CD4-positive, alpha-beta T cell (primary cell): ENCODE results near the gene PAFAH1B2. TPM values are rescaled to one million over a fixed set of nuclear protein-coding genes. Genes with fewer than 3 reads are reported as not detected.

Experiments
- ATAC-seq: fragments of 200-7000 bp; cut with Tn5 transposase; one replicate; pipeline ENCODE4 v1.10.0; 2022; ENCODE audit warnings: mild to moderate bottlenecking; ENCODE audit not compliant: poor library complexity
- CTCF ChIA-PET: fragments of 350-600 bp; sonication (Branson Sonifier 250); formaldehyde crosslinking; loops from one replicate; lab custom pipeline; 2021; ENCODE audit warnings: antibody characterized with exemption, inconsistent platforms; lab: Charles Lee
- POLR2A ChIA-PET: fragments of 350-600 bp; sonication (Branson Sonifier 250); formaldehyde crosslinking; loops from one replicate; lab custom pipeline; 2021; ENCODE audit warnings: antibody characterized with exemption, inconsistent platforms; lab: Charles Lee
- DNase-seq, 14 experiments: peaks; one replicate each; pipeline ENCODE4 v3.0.0-alpha.2; 2013 to 2020; ENCODE audit warnings: mixed read lengths in 2 of 14
- H3K27ac ChIP-seq, 2 donors: one replicate each; pipeline versions ENCODE4 v1.5.1 to v1.7.0; 2013; ENCODE audit warnings: low read length in 2 of 2, low read depth in 1 of 2, mild to moderate bottlenecking in 1 of 2
- H3K27me3 ChIP-seq, 2 experiments: 1 replicate in 1 of 2; 2 replicates in 1 of 2; pipeline versions ENCODE4 v1.6.1 to v1.7.0; 2013; ENCODE audit warnings: low read length in 2 of 2, control low read depth in 1 of 2, mild to moderate bottlenecking in 1 of 2, moderate library complexity in 1 of 2; ENCODE audit not compliant: insufficient read depth in 2 of 2, control insufficient read depth in 1 of 2
- H3K36me3 ChIP-seq: one replicate; pipeline ENCODE4 v1.6.1; 2013; ENCODE audit warnings: low read length, control low read depth; ENCODE audit not compliant: insufficient read depth
- H3K4me1 ChIP-seq: one replicate; pipeline ENCODE4 v1.6.1; 2013; ENCODE audit warnings: low read length, control low read depth; ENCODE audit not compliant: insufficient read depth
- H3K4me3 ChIP-seq: one replicate; pipeline ENCODE4 v1.5.1; 2013; ENCODE audit warnings: mild to moderate bottlenecking, low read length, moderate library complexity
- H3K9me3 ChIP-seq, 2 experiments: 1 replicate in 1 of 2; 2 replicates in 1 of 2; pipeline versions ENCODE4 v1.6.1 to v1.7.0; 2013; ENCODE audit warnings: low read length in 2 of 2, mild to moderate bottlenecking in 2 of 2, control low read depth in 1 of 2, moderate library complexity in 1 of 2; ENCODE audit not compliant: control insufficient read depth in 1 of 2, insufficient read depth in 1 of 2
- H3K27ac Mint-ChIP-seq: one replicate; pipeline ENCODE4 v1.8.0; 2020; ENCODE audit warnings: mixed read lengths
- H3K27me3 Mint-ChIP-seq: one replicate; pipeline ENCODE4 v1.8.0; 2021; ENCODE audit warnings: mixed read lengths
- H3K36me3 Mint-ChIP-seq: one replicate; pipeline ENCODE4 v1.8.0; 2021; ENCODE audit warnings: low read depth, mixed read lengths
- H3K4me1 Mint-ChIP-seq: one replicate; pipeline ENCODE4 v1.8.0; 2021; ENCODE audit warnings: low read depth, mixed read lengths
- H3K4me3 Mint-ChIP-seq: one replicate; pipeline ENCODE4 v1.8.0; 2020; ENCODE audit warnings: mild to moderate bottlenecking, mixed read lengths
- H3K9me3 Mint-ChIP-seq: one replicate; pipeline ENCODE4 v1.8.0; 2020; ENCODE audit warnings: mixed read lengths
- CTCF ChIP-seq: fragments of 200-600 bp; IDR thresholded peaks from one replicate; pipeline ENCODE4 v1.8.0; 2022; ENCODE audit warnings: antibody characterized with exemption, mild to moderate bottlenecking
- intact Hi-C, 2 experiments: fragments of 100-400 bp; cut with DNase I in 1 of 2; cut with micrococcal nuclease in 1 of 2; formaldehyde crosslinking; loops; one replicate each; pipeline versions ENCODE4 v1.15.1 to v1.9.0; 2023 to 2025; cut with DNase I, micrococcal nuclease
- total RNA-seq, 174 experiments: library from RNA in 2 of 174; stranded (reverse) in 2 of 174; gene quantifications; one replicate each; pipeline ENCODE4 v1.2.3 and lab custom pipeline; 2021 to 2026

Gene PAFAH1B2
- total RNA-seq, 2 experiments from 2014 or later, result 44.3 to 45.6 TPM

- no peak for TF ChIP-seq CTCF
- POLR2A ChIA-PET, result no interaction called here
- peak in 1 of 14 experiments; percentile 10 for DNase-seq
These were observed 42.9 kb downstream of the PAFAH1B2 start for GRCh38 chr11:117187007-117187406.

GRCh38 chr11:117187428-117187798, 43.3 kb downstream of the PAFAH1B2 start:
- intact Hi-C loops, result no loop called here
- H3K27ac ChIP-seq, result no peak overlapping the region
- H3K4me3 ChIP-seq, result no peak overlapping the region
- ChIA-PET CTCF (no interaction called here), POLR2A (no interaction called here)
- no peak overlapping the region for H3K27ac Mint-ChIP-seq
- H3K4me1 Mint-ChIP-seq, result no peaks in the 10 kb centered on the region
- H3K4me1 ChIP-seq, result peaks cover 2% of the 10 kb centered on the region
- no peak for ATAC-seq
- no peaks in the 10 kb centered on the region for H3K27me3 ChIP-seq
- peaks cover 44% of the 10 kb centered on the region for H3K36me3 ChIP-seq
- peaks cover 32% of the 10 kb centered on the region for H3K36me3 Mint-ChIP-seq
- no peaks in the 10 kb centered on the region for H3K27me3 Mint-ChIP-seq
- H3K9me3 Mint-ChIP-seq, result no peaks in the 10 kb centered on the region
- DNase-seq, result no peak
- no peak overlapping the region for H3K4me3 Mint-ChIP-seq
- TF ChIP-seq CTCF, result no peak
- H3K9me3 ChIP-seq, result no peaks in the 10 kb centered on the region

More at GRCh38 chr11:117187007-117187406, 42.9 kb downstream of the PAFAH1B2 start:
- Histone ChIP-seq H3K27ac (no peak overlapping the region), H3K4me1 (peaks cover 2% of the 10 kb centered on the region), H3K9me3 (no peaks in the 10 kb centered on the region), H3K4me3 (no peak overlapping the region), H3K36me3 (peaks cover 46% of the 10 kb centered on the region), H3K27me3 (no peaks in the 10 kb centered on the region)
- no peaks in the 10 kb centered on the region for H3K9me3 Mint-ChIP-seq
- no peaks in the 10 kb centered on the region for H3K27me3 Mint-ChIP-seq
- H3K36me3 Mint-ChIP-seq, result peaks cover 32% of the 10 kb centered on the region
- no peak overlapping the region for H3K4me3 Mint-ChIP-seq
- CTCF ChIA-PET, result no interaction called here
- H3K27ac Mint-ChIP-seq, result no peak overlapping the region
- H3K4me1 Mint-ChIP-seq, result no peaks in the 10 kb centered on the region
- no peak for ATAC-seq
- intact Hi-C loops, result no loop called here

GRCh38 chr11:117187799-117188481, 43.9 kb downstream of the PAFAH1B2 start:
- no peaks in the 10 kb centered on the region for H3K27me3 Mint-ChIP-seq
- DNase-seq (peak in 1 of 14 experiments; percentile 15), ATAC-seq (no peak)
- Histone ChIP-seq H3K4me1 (peaks cover 2% of the 10 kb centered on the region), H3K4me3 (no peak overlapping the region), H3K9me3 (no peaks in the 10 kb centered on the region), H3K27ac (no peak overlapping the region), H3K36me3 (peaks cover 38% of the 10 kb centered on the region), H3K27me3 (no peaks in the 10 kb centered on the region)
- CTCF ChIA-PET, result no interaction called here
- no peaks in the 10 kb centered on the region for H3K9me3 Mint-ChIP-seq
- no peaks in the 10 kb centered on the region for H3K4me1 Mint-ChIP-seq
- H3K4me3 Mint-ChIP-seq, result no peak overlapping the region
- intact Hi-C loops, result no loop called here
- no peak for TF ChIP-seq CTCF
- peaks cover 36% of the 10 kb centered on the region for H3K36me3 Mint-ChIP-seq
- H3K27ac Mint-ChIP-seq, result no peak overlapping the region
- POLR2A ChIA-PET, result interaction anchor here (0.6 to 1.1 kb wide), 2 partner anchors 8 to 11 kb away, joined by 3 to 4 read pairs; partner anchors contain the start of gene TAGLN
